Neural cell (in vitro differentiated cells): ENCODE results near the gene ENSA.

Experiments
- EP300 ChIP-seq: fragments of 450-650 bp; conservative IDR thresholded peaks from 2 replicates; pipeline ENCODE4 v1.6.1; 2014; ENCODE audit warnings: antibody characterized with exemption, mild to moderate bottlenecking, moderate library complexity; ENCODE audit not compliant: poor library complexity, severe bottlenecking
- EZH2 ChIP-seq: fragments of 200-600, 300-800 bp; shearing (Covaris generic), sonication (generic); IDR thresholded peaks from 2 replicates; pipeline ENCODE4 v1.6.1; 2014; ENCODE audit warnings: antibody characterized with exemption, low read length, borderline replicate concordance, mild to moderate bottlenecking; ENCODE audit not compliant: insufficient read depth, poor library complexity, severe bottlenecking
- RAD21 ChIP-seq: fragments of 450-650 bp; conservative IDR thresholded peaks from 2 replicates; pipeline ENCODE4 v1.6.1; 2014; ENCODE audit warnings: antibody characterized with exemption, mild to moderate bottlenecking, moderate library complexity
- TF ChIP-seq, protein P1 (sequence below): fragments of 450-650 bp; IDR thresholded peaks from 2 replicates; pipeline ENCODE4 v1.5.1; 2014; ENCODE audit warnings: antibody characterized with exemption, mild to moderate bottlenecking, moderate library complexity; ENCODE audit not compliant: poor library complexity, severe bottlenecking

DNA sequence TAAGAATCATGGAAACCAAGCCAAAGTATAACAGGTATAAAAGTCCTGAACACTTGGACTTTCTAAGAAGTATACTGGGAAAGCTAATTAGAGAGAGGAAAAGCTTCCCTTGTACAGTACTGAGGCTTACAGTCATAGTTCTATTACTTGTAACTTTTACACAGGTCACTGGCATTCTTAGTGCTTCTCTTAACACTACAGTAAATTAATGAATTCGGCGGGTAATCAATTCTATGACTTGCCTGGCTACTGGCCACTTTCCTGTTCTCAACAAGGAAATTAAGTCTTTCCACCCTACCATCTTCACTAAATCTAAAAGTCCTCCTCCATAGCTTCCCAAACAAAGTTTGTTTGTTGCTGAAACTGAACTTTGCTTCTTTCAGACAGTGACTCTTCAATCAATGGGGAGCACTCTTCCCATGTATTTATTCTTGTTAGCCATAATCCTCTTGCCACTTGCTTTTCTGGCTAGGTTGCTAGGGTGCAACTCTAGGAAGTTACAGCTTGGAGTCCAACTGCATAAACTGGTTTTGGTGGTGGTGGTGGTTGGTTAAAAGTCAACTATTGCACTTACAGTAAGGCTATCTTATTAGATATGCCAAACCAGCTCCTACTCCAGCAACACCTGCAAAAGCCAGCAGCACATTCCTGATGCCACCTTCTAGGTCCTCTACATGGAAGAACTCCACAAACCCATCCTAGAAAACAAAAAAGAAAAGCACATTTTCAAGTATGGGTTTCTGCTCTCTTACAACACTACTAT lies 52.4 kb downstream of the ENSA start:
- TF ChIP-seq EP300 (no peak), RAD21 (no peak), EZH2 (no peak)
- TF ChIP-seq, protein P1, sequence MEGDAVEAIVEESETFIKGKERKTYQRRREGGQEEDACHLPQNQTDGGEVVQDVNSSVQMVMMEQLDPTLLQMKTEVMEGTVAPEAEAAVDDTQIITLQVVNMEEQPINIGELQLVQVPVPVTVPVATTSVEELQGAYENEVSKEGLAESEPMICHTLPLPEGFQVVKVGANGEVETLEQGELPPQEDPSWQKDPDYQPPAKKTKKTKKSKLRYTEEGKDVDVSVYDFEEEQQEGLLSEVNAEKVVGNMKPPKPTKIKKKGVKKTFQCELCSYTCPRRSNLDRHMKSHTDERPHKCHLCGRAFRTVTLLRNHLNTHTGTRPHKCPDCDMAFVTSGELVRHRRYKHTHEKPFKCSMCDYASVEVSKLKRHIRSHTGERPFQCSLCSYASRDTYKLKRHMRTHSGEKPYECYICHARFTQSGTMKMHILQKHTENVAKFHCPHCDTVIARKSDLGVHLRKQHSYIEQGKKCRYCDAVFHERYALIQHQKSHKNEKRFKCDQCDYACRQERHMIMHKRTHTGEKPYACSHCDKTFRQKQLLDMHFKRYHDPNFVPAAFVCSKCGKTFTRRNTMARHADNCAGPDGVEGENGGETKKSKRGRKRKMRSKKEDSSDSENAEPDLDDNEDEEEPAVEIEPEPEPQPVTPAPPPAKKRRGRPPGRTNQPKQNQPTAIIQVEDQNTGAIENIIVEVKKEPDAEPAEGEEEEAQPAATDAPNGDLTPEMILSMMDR: no peak
